Measurements from ENCODE around the gene HS2ST1. TPM values are rescaled to one million over a fixed set of nuclear protein-coding genes. Genes with fewer than 3 reads are reported as not detected.

HS2ST1 gene
- total RNA-seq, 1 experiment from 2014 or later, result 30.1 TPM

DNA sequence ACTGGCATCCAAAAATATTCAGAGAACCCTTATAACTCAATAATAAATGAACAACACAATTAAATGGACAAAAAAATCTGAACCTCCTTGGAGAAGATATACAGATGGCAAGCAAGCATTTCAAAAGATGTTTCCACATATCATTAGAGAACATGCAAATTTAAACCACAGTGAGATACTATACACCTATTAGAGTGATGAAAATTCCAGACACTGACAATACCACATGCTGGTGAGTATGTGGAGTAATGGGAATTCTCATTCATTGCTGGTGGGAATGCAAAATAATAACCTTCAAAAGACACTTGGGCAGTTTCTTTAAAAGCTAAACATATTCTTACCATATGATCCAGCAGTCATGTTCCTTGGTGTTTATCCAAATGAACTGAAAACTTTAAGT is 46.1 kb downstream of the HS2ST1 start:
- Histone ChIP-seq H3K4me3 (replicated peaks in 1 of 2; ENCODE audit: low read depth in 1 of 2, low read length in 2 of 2) (no peak overlapping the region), H3K27ac (ENCODE audit: low read depth, low read length) (no peak overlapping the region), H3K9ac (ENCODE audit: low read length) (no peak overlapping the region), H3K79me2 (ENCODE audit: insufficient read depth, low read length) (no peaks in the 10 kb centered on the region), H3K4me2 (ENCODE audit: low read length) (no peak overlapping the region), H3K27me3 (ENCODE audit: insufficient read depth, low read length) (no peaks in the 10 kb centered on the region), H2AFZ (ENCODE audit: low read depth, low read length, poor library complexity, severe bottlenecking) (no peak overlapping the region), H3K4me1 (ENCODE audit: control insufficient read depth in 1 of 2, insufficient read depth in 2 of 2, low read length in 2 of 2) (no peaks in the 10 kb centered on the region), H3K9me3 (ENCODE audit: control insufficient read depth in 1 of 2, insufficient read depth in 1 of 2, low read depth in 1 of 2, low read length in 2 of 2) (no peaks in the 10 kb centered on the region), H4K20me1 (ENCODE audit: insufficient read depth) (no peaks in the 10 kb centered on the region), H3K9me2 (ENCODE audit: insufficient read depth) (no peaks in the 10 kb centered on the region), H3K36me3 (ENCODE audit: control insufficient read depth in 1 of 2, insufficient read depth in 2 of 2, low read length in 2 of 2) (no peaks in the 10 kb centered on the region)
- DNase-seq (ENCODE audit: low read depth, low spot score) (no peak), ATAC-seq (no peak)
- POLR2A ChIA-PET, result no interaction called here
- intact Hi-C loops (cut with micrococcal nuclease), result no loop called here
- BruUV-seq (replicated peaks), result no TSS peak
- TF ChIP-seq ZNF274 (IDR thresholded peaks at IDR 0.05; ENCODE audit: low read depth, low read length) (no peak), YY1 (IDR thresholded peaks at IDR 0.05; ENCODE audit: extremely low read depth, insufficient replicate concordance, low read depth, low read length) (no peak), CEBPB (IDR thresholded peaks at IDR 0.05; ENCODE audit: low read depth) (no peak), SRF (IDR thresholded peaks at IDR 0.05; ENCODE audit: low read depth) (no peak), RAD21 (IDR thresholded peaks at IDR 0.05; ENCODE audit: low read depth) (no peak), EGR1 (IDR thresholded peaks at IDR 0.05; ENCODE audit: low read depth) (no peak), ZFX (IDR thresholded peaks at IDR 0.05) (no peak), EZH2 (IDR thresholded peaks at IDR 0.05) (no peak), POLR2A (IDR thresholded peaks at IDR 0.05; ENCODE audit: borderline replicate concordance, extremely low read depth, insufficient read depth, insufficient read length) (no peak), FOSL1 (IDR thresholded peaks at IDR 0.05; ENCODE audit: low read depth) (no peak), POLR2AphosphoS5 (IDR thresholded peaks at IDR 0.05; ENCODE audit: low read depth, low read length) (no peak), ELF1 (IDR thresholded peaks at IDR 0.05; ENCODE audit: borderline replicate concordance, low read depth) (no peak), SP1 (IDR thresholded peaks at IDR 0.05; ENCODE audit: low read depth) (no peak), TCF7L2 (IDR thresholded peaks at IDR 0.05; ENCODE audit: borderline replicate concordance, extremely low read depth, insufficient read depth, insufficient read length) (no peak), SIN3A (IDR thresholded peaks at IDR 0.05; ENCODE audit: low read depth) (no peak), JUND (IDR thresholded peaks at IDR 0.05) (no peak)
- TF ChIP-seq, protein P1, sequence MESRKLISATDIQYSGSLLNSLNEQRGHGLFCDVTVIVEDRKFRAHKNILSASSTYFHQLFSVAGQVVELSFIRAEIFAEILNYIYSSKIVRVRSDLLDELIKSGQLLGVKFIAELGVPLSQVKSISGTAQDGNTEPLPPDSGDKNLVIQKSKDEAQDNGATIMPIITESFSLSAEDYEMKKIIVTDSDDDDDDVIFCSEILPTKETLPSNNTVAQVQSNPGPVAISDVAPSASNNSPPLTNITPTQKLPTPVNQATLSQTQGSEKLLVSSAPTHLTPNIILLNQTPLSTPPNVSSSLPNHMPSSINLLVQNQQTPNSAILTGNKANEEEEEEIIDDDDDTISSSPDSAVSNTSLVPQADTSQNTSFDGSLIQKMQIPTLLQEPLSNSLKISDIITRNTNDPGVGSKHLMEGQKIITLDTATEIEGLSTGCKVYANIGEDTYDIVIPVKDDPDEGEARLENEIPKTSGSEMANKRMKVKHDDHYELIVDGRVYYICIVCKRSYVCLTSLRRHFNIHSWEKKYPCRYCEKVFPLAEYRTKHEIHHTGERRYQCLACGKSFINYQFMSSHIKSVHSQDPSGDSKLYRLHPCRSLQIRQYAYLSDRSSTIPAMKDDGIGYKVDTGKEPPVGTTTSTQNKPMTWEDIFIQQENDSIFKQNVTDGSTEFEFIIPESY (IDR thresholded peaks at IDR 0.05; ENCODE audit: extremely low read depth, insufficient replicate concordance, low read length), result no peak
- TF ChIP-seq, protein P2, sequence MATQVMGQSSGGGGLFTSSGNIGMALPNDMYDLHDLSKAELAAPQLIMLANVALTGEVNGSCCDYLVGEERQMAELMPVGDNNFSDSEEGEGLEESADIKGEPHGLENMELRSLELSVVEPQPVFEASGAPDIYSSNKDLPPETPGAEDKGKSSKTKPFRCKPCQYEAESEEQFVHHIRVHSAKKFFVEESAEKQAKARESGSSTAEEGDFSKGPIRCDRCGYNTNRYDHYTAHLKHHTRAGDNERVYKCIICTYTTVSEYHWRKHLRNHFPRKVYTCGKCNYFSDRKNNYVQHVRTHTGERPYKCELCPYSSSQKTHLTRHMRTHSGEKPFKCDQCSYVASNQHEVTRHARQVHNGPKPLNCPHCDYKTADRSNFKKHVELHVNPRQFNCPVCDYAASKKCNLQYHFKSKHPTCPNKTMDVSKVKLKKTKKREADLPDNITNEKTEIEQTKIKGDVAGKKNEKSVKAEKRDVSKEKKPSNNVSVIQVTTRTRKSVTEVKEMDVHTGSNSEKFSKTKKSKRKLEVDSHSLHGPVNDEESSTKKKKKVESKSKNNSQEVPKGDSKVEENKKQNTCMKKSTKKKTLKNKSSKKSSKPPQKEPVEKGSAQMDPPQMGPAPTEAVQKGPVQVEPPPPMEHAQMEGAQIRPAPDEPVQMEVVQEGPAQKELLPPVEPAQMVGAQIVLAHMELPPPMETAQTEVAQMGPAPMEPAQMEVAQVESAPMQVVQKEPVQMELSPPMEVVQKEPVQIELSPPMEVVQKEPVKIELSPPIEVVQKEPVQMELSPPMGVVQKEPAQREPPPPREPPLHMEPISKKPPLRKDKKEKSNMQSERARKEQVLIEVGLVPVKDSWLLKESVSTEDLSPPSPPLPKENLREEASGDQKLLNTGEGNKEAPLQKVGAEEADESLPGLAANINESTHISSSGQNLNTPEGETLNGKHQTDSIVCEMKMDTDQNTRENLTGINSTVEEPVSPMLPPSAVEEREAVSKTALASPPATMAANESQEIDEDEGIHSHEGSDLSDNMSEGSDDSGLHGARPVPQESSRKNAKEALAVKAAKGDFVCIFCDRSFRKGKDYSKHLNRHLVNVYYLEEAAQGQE (IDR thresholded peaks at IDR 0.05; ENCODE audit: low read depth), result no peak
- TF ChIP-seq, protein P3, sequence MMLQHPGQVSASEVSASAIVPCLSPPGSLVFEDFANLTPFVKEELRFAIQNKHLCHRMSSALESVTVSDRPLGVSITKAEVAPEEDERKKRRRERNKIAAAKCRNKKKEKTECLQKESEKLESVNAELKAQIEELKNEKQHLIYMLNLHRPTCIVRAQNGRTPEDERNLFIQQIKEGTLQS (IDR thresholded peaks at IDR 0.05), result no peak
- TF ChIP-seq, protein P4, sequence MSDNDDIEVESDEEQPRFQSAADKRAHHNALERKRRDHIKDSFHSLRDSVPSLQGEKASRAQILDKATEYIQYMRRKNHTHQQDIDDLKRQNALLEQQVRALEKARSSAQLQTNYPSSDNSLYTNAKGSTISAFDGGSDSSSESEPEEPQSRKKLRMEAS (IDR thresholded peaks at IDR 0.05), result no peak
- RAD21 ChIA-PET (ENCODE audit: low non-redundant PET in 1 of 2, low total read pairs in 2 of 2, uncharacterized antibody in 2 of 2, unreplicated experiment in 2 of 2), result no interaction called here
- CTCF ChIA-PET, result no interaction called here

Measured in HCT116 (cell line).